22Rv1 (cell line): Measurements from ENCODE around the gene LENG9.

Experiments used
- CTCF ChIP-seq: fragments of 450-650 bp; IDR thresholded peaks from 2 replicates; pipeline ENCODE4 v1.5.1; 2017; ENCODE audit warnings: mild to moderate bottlenecking
- ZFX ChIP-seq: fragments of 450-650 bp; IDR thresholded peaks from 2 replicates; pipeline ENCODE4 v1.6.1; 2017; ENCODE audit warnings: antibody characterized with exemption, borderline replicate concordance

- no peak for TF ChIP-seq CTCF
- TF ChIP-seq ZFX: no peak
Measured at GRCh38 chr19:54485851-54486250, 22.3 kb upstream of the LENG9 start.
